ENCODE data around the gene RANBP9.

The RANBP9 gene

GRCh38 chr6:13663986-13664385, 47.6 kb downstream of the RANBP9 start:
- intact Hi-C loops (cut with DNase I), result no loop called here
- DNase-seq, result no peak

- no peak for DNase-seq
- intact Hi-C loops (cut with DNase I), result no loop called here
Measured at GRCh38 chr6:13662651-13663334, 48.8 kb downstream of the RANBP9 start.

DNA sequence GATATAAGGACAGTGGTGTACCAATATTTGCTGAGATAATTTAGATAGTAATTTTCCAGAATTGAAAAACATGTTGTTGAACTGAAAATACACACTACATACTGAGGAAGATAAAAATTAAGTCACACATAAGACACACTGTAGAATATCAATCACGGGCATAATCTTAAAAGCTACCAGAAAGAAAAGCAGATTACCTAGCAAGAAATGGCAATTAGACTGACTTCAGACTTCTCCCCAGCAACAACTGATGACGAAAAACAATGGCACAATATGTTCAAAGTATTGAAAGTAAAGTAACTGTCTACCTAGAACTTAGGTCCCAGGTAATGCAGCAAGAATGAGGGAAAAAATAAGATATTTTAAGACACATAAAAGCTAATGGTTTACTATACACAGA, 50.0 kb downstream of the RANBP9 start:
- intact Hi-C loops (cut with DNase I), result no loop called here
- DNase-seq, result no peak

- intact Hi-C loops (cut with DNase I), result no loop called here
- no peak for DNase-seq
Measured at GRCh38 chr6:13660893-13661292, 50.7 kb downstream of the RANBP9 start.

DNA sequence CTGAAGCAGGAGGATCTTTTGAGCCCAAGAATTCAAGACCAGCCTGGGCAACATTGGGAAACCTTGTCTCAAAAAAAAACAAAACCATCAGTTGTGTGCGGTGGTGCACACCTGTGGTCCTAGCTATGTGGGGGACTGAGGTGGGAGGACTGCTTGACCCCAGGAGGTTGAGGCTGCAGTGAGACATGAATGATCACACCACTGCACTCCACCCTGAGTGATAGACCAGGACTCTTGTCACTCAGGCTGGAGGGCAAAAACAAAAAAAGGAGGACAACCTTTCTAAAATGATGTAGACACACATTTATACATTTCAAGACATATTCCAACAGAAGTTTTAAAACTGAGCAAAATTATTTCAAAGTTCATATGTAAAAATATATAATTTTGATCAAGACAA, 51.4 kb downstream of the RANBP9 start:
- intact Hi-C loops (cut with DNase I), result no loop called here
- DNase-seq, result no peak

- intact Hi-C loops (cut with DNase I), result no loop called here
- DNase-seq, result no peak
Measured at GRCh38 chr6:13655700-13656099, 55.9 kb downstream of the RANBP9 start.

GRCh38 chr6:13654496-13654895, 57.1 kb downstream of the RANBP9 start:
- no peak for DNase-seq
- intact Hi-C loops (cut with DNase I), result no loop called here

GRCh38 chr6:13653296-13653695, 58.3 kb downstream of the RANBP9 start:
- intact Hi-C loops (cut with DNase I), result no loop called here
- no peak for DNase-seq

GRCh38 chr6:13649393-13649792, 62.2 kb downstream of the RANBP9 start:
- DNase-seq, result no peak

DNA sequence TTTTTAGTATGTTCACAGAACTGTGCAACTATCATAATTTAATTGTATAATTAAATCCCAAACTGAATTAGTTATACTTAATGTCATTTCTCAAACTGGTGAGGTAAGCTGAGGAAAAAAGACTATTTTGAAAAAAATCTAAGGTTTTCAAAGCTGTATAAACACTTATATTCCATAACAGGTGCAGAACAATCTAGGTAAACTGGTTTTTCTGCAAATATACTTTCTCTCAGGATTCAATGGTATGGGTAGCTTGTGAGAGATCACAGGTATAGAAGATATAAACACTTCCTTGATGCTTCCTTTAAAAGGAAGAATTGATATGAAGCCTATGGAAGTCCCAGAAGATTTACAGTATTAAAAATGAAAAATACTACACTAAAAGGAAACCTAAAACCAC, 62.8 kb downstream of the RANBP9 start:
- no peak for DNase-seq
- intact Hi-C loops (cut with DNase I), result no loop called here

More at GRCh38 chr6:13649393-13649792, 62.2 kb downstream of the RANBP9 start:
- intact Hi-C loops (cut with DNase I), result no loop called here

DNA sequence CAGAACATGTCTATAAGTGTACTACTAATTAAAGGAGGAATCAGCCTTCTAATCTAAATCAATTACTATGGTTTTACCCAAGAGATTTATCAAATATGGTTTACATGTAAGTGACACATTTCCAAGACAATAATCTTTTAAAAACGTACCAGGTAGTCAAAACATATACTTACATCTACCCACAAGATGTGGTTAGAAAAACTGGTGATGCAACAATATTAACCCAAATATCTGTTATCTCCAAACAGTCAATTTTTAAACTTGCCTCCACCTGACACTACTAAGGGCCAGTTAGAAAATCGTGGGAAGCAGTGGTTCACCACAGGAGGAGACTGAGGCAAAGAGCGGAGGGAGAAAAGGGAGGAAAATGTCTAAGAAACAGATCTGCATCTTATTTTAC, 68.5 kb downstream of the RANBP9 start:
- intact Hi-C loops (cut with DNase I), result no loop called here
- DNase-seq, result no peak

GRCh38 chr6:13641315-13641714, 70.3 kb downstream of the RANBP9 start:
- intact Hi-C loops (cut with DNase I), result no loop called here
- DNase-seq, result no peak

DNA sequence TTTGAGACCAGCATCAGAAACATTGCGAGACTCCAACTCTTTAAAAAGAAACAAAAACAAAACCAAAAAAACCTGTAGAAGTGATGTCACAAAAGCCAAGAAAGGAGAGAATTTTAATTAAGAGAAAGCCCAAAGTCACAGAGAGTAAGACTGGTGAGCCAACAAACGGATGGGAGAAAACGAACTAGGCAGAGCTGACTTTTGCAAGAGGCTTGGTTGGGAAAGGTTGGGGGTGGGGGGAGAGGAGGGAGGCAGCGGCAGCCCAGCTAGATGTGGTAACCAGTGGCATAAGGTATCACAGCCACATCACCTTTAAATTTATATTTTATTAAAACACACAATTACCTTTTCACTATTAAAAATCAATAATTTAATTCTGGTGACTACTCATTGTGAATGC, 73.0 kb downstream of the RANBP9 start:
- DNase-seq, result no peak
- intact Hi-C loops (cut with DNase I), result no loop called here

DNA sequence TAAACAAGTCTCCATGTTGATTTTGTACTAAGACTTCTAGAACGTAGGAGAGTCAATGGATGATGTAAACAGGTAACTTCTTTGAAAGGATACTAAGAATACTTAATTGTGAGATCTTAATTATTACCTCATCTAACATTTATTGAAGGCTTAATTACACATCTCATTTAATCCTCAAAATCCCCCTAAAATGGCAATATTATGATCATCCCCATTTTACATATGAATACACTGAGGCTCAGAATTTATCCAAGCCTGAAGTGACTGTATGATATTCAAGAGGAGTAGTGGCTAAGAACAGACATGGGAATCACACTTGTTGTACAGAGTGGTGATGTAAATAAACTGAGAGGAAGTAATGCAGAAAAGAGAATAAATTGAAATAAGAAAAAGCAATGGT, 73.6 kb downstream of the RANBP9 start:
- DNase-seq, result no peak
- intact Hi-C loops (cut with DNase I), result no loop called here

DNA sequence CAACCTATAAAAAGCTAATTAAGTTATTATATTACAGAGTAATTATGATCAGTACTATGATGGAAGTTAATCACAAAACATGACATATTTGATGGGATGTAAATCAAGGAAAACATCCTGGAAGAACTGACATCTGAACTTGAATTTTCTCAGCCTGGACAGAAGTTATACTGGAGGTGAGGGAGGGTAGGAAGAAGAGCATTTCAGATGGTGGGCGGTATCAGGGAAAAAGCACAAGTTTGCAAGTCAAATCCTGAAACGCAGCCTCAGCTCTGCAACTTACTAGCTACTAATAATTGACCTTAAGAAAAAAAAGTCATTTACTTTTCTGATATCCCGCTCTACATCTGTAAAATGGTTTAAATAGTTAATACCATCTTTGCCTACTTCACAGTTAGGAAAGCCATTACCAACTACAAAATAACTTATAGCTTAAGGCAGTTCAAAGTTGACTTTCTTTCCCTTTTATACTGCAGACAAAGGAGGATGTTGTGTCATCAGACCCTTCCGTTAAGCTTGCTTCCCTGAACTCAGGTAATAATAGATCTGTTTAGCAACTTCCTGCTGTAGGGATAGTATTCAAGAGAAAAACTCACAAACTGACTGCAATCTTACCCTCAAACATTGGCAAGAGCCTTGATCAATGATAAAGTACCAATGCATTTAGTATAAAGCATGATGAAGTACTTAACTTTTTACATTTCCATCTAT, 75.5 kb downstream of the RANBP9 start:
- intact Hi-C loops (cut with DNase I), result no loop called here
- peak in 1 of 42 donors; percentile 27 for DNase-seq

- DNase-seq, result no peak
- intact Hi-C loops (cut with DNase I), result no loop called here
Measured at GRCh38 chr6:13633343-13633742, 78.3 kb downstream of the RANBP9 start.

GRCh38 chr6:13630499-13630898, 81.1 kb downstream of the RANBP9 start:
- intact Hi-C loops (cut with DNase I), result no loop called here
- no peak for DNase-seq

GRCh38 chr6:13629459-13630116, 82.0 kb downstream of the RANBP9 start:
- intact Hi-C loops (cut with DNase I), result no loop called here
- DNase-seq, result no peak

DNA sequence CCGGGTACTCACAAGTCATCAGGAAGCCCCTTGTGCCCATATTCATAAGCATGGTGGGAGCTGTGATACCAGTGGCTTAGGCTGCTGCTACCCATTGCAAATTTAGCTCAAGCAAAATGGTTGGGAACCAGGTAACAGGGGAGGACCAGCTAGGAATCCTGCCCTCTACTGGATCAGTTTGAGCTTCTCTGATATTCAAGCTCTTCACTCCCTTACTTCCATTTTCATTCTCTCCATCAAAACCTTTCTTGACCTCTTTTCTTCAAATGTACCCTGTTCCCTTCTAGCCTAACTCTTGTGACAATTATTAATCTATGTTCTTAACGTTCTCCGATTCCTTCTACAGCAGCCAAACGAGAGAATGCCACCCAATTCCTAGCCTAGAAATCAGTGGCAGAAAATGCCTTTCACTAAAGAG, 86.8 kb downstream of the RANBP9 start:
- intact Hi-C loops (cut with DNase I), result no loop called here
- no peak for DNase-seq

GRCh38 chr6:13617066-13617465, 94.6 kb downstream of the RANBP9 start:
- intact Hi-C loops (cut with DNase I), result loop anchor here (5.0 kb wide), 1 partner anchor 195 kb away; the partner anchor contains the start of gene MCUR1
- DNase-seq, result no peak

Measured in head of caudate nucleus (tissue), 42 donors.